ENCODE data around the gene NEO1.
"Not testable (repeated sequence)": the region's sequence is repeated elsewhere in the genome, so short reads cannot be mapped to it uniquely, and the experiment has no call there.

NEO1 gene

GRCh38 chr15:73150831-73151230, 98.6 kb downstream of the NEO1 start:
- DNase-seq, result no peak

- DNase-seq, result no peak
Observed at GRCh38 chr15:73153024-73153423, 100.8 kb downstream of the NEO1 start.

GRCh38 chr15:73153447-73153846, 101.2 kb downstream of the NEO1 start:
- DNase-seq, result no peak

DNA sequence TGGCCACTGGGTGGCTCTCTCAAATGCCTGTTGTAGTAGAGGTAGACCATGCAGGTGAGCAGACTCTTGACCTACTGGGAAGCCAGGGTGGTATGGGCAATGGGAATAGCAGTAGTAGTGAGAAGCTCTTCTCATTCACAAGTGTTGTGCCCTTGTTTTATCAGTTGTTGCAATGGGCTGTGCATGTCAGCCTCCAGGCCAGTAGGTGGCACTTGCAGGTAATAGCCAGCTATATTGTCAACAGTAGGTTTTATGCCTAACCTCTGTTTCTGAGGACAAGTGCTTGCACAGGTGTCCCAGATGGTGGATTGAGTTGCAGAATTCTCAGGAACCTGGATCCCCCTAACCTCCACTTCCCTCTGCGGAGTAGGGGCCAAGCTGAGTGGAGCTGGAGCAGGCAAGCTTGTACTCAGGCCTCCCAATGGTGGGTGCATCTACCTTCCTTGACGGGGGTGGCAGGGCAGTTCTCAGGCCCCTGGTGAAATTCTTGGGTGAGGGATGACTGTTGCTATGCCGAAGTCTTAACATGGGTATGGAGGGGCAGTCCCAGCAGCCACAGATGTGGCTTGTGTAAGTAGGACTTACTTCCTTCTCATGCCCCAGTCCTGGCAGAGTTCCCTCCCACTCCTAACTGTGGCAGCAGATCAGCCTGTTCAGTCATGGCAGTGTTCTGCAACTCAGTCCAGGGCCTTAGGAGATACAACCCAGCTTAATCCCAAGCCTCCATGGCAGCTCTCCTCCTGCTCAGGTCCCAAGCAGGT, 104.3 kb downstream of the NEO1 start:
- no peak for DNase-seq

DNA sequence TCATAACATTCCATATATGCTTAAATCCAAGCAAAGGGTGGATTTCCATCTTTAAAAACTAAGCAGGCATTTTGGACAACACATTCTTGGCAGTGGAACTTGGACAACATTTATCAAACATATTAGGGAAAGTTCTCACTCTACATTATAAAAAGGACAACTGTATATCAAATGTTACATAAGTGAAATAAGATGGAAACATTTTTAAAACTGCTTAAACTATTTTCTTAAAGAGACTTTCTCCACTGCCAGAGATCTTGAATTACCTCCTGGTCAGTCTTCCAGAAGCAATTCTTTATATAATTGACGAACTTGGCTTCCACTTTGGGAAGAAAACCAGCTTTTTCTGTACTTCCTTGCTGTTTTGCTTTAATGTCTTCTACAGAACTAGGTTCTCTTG, 109.3 kb downstream of the NEO1 start:
- DNase-seq, result no peak

DNA sequence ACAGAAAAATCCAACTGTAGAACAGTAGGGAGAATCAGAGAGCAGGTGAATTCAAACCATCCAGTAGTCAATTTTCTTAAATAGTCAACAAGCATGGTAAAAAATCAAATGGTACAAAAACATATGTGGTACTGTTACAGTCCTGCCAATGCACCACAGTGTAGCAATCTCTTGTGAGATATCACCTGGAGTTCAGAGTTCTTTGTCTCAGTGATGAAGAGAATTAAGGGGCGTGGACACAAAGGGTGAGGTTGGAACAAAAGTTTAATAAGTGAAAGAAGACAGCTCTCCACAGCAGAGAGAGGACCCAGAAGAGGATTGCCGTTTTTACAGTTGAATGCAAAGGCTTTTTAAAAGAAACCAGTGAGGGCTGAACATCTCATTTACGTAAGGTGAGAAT, 113.2 kb downstream of the NEO1 start:
- no peak for DNase-seq

DNA sequence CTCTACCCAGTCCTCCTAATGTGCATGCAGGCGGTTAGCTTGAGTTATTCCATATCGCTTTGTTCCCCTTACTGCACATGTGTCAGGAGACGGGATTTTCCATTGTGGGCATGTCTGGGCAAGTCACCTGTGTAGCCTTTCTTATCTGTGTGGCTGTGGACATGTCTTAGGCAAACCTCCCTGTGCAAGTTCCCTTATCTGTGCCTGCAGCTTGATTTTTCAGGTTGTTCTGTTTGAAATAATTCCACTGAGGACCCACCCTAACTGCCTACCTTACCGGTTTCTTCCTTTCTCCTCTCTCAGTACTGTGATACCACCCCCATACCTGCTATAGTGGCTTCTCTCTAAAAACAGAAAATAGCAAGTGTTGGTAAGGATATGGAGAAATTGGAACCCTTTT, 113.6 kb downstream of the NEO1 start:
- no peak for DNase-seq

- not testable (repeated sequence) for DNase-seq
Observed at GRCh38 chr15:73166711-73167110, 114.4 kb downstream of the NEO1 start.

GRCh38 chr15:73168487-73168886, 116.2 kb downstream of the NEO1 start:
- no peak for DNase-seq

DNA sequence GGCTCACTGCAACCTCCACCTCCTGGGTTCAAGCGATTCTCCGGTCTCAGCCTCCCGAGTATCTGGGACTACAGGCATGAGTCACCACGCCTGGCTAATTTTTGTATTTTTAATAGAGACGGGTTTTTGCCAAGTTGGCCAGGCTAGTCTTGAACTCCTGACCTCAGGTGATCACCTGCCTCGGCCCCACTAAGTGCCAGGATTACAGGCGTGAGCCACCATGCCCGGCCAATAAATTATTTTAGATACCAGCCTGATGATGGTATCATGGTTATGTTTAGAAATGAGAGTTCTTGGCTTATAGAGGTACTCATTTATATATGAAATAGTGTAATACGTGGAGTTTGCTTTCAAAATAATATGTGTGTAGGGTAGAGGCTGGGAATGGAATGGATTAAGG, 119.4 kb downstream of the NEO1 start:
- DNase-seq, result no peak

GRCh38 chr15:73172508-73172907, 120.2 kb downstream of the NEO1 start:
- DNase-seq, result no peak

GRCh38 chr15:73174171-73174570, 121.9 kb downstream of the NEO1 start:
- no peak for DNase-seq

- no peak for DNase-seq
Observed at GRCh38 chr15:73175382-73175781, 123.1 kb downstream of the NEO1 start.

DNA sequence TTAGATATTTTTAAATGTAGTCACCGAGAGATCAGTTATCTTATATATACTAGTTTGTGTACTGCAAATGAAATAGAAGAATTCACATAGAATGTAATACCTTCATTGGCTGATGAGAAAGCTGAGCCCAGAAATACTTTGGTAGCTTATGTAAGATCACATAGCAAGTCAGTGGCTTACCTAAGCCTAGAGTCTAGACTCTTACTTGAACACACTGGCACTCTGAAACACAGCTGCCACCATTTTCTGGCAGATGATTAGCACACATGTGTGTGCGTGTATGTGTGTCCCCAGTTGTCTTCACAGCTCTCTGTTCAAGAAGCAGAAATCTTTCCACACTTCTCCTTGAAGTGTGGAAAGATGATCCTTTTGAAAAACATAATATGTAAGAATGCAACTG, 124.3 kb downstream of the NEO1 start:
- DNase-seq, result no peak

DNA sequence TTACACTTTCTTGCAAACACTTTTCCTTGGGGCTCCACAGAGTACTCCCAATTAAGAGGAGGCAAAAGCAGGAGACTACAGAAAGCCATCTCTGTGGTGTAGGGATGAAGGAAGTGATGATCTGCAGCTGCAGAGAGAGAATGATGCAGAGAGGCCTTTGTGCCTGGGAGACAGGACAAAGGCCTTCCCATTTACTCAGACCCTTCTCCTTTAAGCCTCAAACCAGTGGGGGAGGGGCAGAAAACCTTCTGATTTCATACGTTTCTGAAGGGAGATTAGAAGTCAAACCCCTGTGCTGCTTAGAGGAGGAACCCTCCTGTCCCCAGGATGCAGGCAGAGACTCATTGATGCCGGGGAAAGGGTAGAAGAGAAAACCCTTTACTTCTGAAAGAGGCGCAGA, 130.8 kb downstream of the NEO1 start:
- no peak for DNase-seq

- DNase-seq, result no peak
Observed at GRCh38 chr15:73190189-73190601, 137.9 kb downstream of the NEO1 start.

- no peak for DNase-seq
Observed at GRCh38 chr15:73195166-73195565, 142.9 kb downstream of the NEO1 start.

DNA sequence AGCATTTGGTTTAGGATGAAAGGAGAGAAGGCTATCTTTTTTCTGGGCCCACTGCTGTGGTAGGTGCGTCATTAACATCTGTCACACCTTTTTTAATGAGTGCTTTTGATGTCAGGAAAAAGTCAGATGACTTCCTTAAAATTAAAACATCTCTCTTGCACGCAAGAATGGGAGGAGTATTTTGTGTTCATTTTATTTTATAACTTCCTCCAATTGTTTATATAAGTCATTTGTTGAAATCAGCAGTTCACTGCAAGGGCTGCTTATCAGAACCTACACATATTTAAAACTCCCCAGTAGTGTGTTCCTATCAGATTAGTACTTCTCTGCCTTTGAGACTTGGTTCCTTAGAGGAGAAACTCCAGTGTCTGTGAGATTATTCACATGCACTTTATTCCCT, 143.8 kb downstream of the NEO1 start:
- no peak for DNase-seq

- no peak for DNase-seq
Observed at GRCh38 chr15:73200339-73200738, 148.1 kb downstream of the NEO1 start.

- no peak for DNase-seq
Observed at GRCh38 chr15:73210630-73211029, 158.4 kb downstream of the NEO1 start.

GRCh38 chr15:73212424-73212823, 160.2 kb downstream of the NEO1 start:
- DNase-seq, result no peak

GRCh38 chr15:73221450-73221849, 169.2 kb downstream of the NEO1 start:
- not testable (repeated sequence) for DNase-seq

- DNase-seq, result no peak
Observed at GRCh38 chr15:73225358-73226015, 173.2 kb downstream of the NEO1 start.

DNA sequence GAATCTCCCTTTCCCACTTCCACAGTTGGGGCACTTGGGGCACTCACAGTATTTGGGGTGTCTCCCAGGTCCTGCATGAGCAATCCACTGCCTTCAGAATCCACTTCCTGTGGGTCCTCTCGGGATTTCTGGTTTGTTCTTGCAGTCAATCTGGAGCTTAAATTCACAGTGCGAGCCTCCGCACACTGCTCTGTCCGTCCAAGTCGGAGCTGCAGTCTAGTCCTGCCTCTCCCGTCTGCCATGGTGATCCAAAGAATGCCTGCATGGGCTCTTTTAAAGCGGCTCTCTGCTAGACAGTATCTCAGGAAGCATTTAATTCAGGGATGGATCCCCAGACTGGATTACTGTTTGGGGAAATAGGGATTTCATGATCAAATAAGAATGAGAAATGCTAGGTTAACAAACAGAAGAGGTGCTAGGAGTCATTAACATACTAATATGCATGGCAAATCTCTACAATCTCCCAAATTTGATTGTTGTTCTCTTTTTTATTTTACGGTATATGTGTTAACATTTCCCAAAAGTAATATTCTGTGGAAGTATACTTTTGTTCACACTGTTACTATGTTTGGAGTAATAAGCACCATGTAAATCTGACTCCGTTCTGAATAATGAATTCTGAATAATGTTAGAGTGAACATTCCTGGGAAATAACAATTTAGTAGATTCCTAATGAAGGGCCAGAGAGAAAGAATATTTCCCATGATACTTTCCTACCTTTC, 174.0 kb downstream of the NEO1 start:
- no peak for DNase-seq

All from AML-193 (cell line).